Activated CD4-positive, alpha-beta T cell treated with anti-CD3 and anti-CD28 coated beads, Interleukin-2, Interleukin-6, amounts not matched to agents 100 ng/mL and 50 ng/mL, durations not matched to agents 16 hours and 8 hours (primary cell): ENCODE results near the gene TNS4.

ENCODE experiments used
- DNase-seq: peaks from one replicate; pipeline ENCODE4 v3.0.0-alpha.2; 2020

Gene TNS4

GRCh38 chr17:40471846-40472732 lies 29.3 kb downstream of the TNS4 start:
- DNase-seq, result no peak

DNA sequence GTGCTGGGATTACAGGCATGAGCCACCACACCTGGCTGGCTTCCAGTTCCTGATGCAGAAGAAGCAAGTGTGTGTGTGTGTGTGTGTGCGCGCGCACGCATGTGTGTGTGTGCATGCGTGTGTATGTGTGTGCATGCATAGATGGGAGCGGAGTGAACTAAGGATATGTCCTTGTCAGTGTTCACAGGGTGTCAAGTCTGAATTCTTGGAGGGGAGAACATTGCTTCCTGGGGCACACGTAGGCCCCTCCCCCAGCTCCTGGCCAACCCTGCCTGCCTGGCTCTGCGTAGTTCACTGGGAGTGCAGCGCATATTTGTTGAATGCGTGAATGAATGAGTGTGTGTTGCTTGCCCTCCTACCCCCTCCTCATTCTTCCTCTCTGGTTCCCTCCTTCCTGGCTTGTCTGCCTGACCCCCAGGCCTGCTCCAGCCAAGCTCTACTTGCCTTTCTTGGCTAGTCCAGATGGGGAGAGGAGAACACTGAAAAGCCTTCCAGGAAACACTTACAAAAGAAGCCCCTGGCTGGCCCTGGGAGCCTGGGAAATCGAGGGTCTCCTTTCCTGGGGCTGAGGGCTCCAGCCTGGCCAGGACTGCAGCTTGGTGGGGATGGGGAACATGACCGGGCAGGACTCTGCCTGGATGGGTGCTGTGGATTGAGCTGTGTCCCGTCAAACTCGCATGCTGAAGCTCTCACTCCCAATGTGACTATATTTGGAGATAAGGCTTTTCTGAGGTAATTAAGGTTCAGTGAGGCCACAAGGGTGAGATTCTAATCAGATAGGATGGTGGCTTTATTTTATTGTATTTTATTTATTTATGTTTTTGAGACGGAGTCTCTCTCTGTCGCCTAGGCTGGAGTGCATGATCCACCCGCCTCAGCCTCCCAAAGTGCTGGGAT lies 30.2 kb downstream of the TNS4 start:
- DNase-seq, result no peak

DNA sequence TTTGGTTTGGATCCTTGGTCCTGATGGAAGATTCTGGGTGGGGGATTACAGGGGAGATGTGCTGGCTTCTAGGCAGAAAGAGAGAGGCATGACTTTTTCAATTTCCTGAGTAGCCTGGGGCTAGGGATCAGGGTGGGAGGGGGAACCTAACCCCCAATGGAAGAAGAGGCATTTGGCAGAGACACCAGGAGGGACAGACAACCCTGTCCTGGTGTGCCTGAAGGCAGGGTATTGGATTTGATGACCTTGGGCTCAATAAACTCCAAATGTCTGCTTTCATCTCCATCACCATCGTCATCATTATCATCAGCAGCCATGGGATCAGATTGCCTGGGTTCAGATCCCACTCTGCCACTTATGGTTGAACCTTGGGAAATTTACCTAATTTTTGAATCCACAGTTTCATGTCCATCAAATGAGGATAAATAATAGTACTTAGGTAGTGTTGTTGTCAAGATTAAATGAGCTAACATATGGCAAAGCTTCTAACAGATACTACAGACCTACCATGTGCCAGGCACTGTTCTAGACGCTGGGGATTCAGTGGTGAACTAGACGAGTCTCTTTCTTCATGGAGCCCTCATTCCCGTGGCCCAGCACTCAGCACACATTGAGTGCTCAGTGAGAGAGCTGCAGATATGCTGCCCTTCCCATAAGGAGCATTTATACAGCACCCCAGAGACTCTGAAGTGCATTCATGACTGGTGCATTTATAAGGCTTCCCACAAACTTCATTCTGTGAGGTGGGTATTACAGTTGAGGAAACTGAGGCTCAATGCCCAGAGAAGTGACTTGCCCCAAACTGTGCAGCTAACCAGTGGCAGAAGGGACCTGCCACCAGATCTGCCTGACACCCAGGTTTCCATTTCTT lies 31.4 kb downstream of the TNS4 start:
- no peak for DNase-seq

DNA sequence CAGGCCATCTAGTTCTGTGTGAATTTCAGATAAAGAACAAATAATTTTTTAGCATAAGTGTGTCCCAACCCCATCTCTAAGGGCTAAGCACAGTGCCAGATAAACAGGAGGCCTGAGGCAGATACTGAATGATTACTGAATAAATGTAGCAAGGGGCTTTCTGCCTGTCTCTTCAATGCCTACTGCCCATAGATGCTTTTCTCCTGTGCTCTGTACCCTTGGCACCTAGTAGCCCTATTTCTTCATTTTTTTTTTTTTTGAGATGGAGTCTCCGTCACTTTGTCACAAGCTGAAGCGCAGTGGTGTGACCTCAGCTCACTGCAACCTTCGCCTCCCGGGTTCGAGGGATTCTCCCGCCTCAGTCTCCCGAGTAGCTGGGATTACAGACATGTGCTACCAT lies 32.9 kb downstream of the TNS4 start:
- no peak for DNase-seq

- DNase-seq, result no peak
These were observed 34.0 kb downstream of the TNS4 start for GRCh38 chr17:40467281-40467867.

DNA sequence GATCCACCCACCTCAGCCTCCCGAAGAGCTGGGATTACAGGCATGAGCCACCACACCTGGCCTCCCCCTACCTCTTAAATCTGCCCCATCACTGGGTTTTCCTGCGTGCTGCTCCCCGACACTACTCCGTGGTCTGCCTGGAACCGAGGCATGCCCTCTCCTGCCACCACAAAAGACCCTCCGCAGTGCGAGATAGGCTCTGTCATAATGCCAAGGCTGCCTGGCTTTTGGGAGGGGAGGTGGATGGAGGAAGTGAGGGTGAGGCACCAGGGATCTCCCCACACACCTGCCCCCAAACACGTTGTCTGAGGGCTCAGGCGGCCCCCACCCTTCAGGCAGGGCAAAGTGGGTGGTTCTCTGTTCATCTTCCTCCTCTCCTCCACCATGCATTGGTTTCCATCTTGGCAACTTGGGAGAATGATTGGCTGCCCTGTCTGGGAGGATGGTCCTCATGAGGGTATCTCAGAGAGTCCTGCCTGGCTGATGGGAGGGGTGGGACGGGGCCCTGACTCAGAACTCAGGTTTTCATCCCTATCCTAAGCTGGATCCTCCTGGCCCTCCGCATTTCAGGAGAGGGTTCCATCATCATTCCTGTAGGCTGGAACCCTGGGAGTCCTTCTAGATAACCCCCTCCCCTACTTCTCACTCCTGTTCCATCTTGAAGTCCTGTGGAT lies 35.0 kb downstream of the TNS4 start:
- no peak for DNase-seq

DNA sequence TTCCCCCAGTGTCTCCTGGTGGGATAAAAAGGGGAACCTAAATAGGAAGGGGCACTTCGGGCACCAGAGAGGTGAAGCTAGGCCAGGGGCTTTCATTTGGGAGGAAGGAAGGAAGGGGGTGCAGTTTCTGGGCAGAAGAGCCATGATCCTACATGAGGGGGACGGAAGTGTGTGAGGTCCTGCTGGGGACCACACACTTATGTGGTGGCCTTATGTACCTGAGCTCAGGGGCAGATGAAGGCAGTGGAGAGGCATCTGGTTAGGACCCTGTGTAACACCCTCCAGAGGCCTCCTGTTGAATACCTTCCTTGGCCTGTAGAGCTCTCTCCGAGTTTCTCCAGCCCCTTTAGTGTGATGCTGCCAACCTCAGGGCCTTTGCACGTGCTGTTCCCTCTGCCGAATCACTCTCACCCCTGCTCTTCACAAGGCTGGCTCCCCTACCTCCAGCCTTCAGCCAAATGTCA lies 37.0 kb downstream of the TNS4 start:
- no peak for DNase-seq

- DNase-seq, result no peak
These were observed 38.3 kb downstream of the TNS4 start for GRCh38 chr17:40463122-40463550.

DNA sequence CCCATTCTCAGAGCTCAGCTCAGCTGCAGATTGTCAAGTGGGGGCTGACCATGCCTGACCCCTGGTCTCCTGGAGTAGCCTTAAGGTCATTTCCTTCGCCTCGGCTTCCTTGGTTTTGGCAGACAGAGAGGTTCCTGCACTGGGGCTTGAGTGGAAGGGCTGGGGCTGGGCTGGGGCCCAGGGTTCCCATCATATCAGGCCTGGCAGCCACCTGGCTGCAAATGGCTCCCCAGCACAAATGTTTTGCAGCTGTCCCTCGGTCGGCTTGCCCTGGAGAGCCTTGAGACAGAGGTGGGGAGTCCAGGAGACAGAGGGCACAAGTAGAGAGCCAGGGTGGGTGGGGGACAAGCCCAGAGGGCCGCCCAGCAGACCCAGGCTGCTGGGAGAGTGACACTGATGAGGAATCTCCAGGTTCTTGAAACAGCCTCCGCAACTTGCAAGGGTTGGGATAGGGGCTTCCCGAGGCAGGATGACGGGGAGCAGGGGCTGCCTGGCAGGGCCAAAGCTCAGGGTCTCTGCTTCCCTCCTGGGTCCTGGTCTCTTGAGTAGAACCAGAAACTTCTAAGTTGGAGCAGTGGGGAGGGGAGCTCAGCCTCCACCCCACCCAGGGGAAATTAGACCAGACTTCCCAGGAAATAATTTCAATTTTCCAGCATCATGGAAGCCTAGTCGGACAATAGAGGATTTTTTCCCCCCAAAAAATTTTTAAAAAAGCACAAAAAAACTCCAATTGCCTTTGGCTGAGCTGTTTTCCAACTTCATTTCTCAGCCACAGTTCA lies 38.9 kb downstream of the TNS4 start:
- no peak for DNase-seq

GRCh38 chr17:40461732-40462342 lies 39.6 kb downstream of the TNS4 start:
- no peak for DNase-seq

DNA sequence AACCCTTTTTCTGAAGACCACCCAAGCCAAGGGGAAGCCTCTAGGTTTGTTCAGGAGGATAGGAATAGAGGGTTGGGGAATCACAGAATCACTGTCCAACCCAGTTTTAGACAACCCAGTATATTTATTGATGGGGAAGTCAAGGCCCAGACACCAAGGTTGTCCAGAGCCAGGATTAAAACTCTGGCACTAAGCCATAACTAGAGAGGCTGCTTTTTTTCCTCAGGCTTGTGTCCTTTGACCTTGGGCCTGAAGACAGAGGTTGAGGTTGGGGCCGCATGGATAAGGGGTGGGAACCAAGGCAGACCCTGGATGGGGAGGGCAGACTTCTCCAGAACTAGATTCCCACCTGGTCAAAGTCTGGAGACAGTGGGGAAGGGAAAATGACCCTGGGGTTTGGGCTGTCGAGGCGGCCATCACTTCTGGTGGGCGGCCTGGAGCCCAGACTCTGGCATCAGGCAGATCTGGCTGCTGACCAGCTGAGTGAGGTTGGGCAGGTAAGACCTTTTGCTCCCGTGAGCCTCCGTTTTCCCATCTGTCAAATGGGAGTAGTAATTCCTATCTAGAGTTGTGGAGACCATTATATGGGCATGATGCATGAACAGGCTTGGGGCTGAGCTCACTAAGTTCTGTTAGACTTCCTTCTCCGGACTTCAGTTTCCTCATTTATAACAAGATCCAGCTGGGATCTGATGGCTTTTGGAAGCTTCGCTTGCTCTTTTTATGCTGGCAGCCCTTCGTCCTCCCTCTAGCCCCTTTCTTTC lies 40.3 kb downstream of the TNS4 start:
- no peak for DNase-seq

DNA sequence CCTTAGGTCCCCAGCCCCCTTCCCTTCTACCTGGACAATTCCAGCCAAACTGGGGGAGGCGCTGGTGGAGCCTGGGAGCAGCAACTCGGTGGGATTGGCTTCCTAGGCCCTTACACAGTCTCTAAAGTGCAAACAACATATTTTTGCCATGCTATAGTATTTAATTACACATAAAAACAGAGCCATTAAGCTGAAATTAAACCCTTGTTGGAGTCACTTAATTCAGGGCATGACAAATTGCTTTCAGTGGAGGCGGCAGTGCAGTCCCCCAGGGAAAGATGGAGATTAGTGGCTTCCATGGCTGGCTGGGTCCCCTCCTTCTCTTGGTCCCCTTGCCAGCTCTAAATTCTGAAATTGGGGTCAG lies 40.8 kb downstream of the TNS4 start:
- DNase-seq, result no peak

GRCh38 chr17:40459636-40460603 lies 41.5 kb downstream of the TNS4 start:
- no peak for DNase-seq

DNA sequence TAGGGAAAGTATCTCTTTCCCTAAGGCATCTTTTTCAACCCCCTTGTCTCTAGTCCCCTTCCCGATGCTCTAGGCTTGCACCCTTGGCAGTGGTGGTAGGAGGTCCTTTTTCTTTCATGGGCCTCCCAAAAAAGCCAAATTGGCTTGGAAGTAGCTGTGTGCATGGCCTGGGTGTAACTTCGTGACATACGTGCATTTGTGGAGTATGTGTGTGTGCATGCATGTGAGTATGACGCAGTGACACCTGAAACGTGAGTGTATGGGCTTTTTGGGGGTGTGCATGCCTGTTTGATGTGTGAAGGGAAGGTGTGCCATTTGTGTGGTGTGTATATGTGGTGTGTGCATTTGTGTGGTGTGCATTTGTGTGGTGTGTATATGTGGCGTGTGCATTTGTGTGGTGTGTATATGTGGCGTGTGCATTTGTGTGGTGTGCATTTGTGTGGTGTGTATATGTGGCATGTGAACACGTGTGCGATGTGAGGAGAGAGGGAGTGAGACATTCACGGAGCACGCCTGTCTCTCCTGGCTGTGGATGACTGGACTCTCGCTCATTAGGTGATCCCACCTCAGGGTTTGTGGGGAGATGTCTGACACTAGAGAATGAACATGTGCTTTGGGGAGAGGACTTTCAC lies 42.5 kb downstream of the TNS4 start:
- DNase-seq, result no peak

DNA sequence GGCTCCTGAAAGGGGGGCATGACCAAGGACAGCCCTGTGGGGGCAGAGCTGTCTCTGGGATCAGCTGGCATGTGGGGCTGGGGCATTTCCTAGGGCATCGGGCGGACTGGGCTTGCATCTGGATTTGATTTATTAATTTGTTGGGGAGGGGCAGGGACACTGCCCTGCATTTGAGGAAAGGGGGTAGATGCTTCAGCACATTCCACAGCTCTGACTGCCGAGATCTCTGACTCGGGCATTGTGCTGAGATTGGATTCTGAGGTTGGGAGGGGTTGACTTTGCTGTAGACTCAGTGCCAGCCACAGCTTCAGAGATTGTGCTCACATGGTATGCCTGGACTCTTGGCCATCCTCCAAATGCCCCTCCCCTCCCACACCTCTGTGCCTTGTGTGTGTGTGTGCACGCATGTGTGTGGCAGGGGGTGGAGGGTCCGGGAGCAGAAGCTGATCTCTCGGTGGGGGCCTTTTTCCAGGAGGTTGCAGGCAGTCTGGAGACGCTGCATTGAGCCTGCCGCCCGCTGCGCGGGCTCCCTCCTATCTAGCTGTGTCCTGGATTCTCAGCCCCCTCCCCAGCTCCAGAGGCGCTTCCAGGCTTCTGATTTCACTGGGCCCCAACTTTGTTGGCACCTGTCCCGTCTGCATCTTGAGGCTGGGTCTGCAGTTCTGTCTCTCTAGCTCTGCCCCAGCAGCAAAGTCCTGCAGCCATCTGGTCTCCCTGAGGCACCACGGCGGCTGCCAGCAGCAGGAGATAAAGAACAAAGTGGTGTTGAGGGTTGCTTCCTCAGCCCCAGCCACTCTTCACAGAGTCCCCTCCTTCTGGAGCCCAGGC lies 43.2 kb downstream of the TNS4 start:
- no peak for DNase-seq

DNA sequence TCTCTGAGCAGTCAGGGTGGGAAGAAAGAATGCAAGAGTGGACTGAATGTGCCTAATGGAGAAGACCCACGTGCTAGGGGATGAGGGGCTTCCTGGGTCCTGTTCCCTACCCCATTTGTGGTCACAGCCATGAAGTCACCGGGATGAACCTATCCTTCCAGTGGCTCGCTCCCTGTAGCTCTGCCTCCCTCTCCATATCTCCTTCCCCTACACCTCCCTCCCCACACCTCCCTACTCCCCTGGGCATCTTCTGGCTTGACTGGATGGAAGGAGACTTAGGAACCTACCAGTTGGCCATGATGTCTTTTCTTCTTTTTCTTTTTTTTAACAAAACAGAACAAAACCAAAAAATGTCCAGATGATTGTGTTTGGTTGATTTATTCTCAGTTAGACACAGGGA lies 44.1 kb downstream of the TNS4 start:
- DNase-seq, result no peak

DNA sequence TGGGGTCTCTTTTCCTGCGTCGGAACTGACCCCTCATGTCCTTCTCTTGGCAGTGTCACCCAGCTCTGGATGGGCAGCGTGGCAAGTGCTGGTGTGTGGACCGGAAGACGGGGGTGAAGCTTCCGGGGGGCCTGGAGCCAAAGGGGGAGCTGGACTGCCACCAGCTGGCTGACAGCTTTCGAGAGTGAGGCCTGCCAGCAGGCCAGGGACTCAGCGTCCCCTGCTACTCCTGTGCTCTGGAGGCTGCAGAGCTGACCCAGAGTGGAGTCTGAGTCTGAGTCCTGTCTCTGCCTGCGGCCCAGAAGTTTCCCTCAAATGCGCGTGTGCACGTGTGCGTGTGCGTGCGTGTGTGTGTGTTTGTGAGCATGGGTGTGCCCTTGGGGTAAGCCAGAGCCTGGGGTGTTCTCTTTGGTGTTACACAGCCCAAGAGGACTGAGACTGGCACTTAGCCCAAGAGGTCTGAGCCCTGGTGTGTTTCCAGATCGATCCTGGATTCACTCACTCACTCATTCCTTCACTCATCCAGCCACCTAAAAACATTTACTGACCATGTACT lies 44.9 kb downstream of the TNS4 start:
- no peak for DNase-seq
